Measurements from ENCODE around the gene B3GNT8.

DNA sequence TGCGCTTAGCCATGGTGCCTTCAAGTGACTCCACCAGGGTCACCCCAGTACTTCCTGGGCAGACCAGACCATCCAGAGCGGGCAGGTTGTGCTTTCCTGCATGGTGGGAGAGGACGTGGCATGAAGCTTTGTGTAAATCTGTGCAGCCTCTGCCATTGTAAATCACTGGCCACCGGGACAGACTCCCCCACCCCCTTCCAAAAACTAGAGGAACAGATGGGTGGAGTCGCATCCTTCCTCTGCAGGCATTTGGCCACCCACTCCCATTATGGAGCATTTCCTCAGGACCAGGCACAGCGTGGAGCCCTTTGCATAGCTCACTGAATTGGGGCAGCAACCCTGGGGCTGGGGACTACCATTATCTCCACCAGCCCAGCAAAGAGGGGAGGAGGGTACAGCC, 21.4 kb downstream of the B3GNT8 start:
- TF ChIP-seq, protein P1, sequence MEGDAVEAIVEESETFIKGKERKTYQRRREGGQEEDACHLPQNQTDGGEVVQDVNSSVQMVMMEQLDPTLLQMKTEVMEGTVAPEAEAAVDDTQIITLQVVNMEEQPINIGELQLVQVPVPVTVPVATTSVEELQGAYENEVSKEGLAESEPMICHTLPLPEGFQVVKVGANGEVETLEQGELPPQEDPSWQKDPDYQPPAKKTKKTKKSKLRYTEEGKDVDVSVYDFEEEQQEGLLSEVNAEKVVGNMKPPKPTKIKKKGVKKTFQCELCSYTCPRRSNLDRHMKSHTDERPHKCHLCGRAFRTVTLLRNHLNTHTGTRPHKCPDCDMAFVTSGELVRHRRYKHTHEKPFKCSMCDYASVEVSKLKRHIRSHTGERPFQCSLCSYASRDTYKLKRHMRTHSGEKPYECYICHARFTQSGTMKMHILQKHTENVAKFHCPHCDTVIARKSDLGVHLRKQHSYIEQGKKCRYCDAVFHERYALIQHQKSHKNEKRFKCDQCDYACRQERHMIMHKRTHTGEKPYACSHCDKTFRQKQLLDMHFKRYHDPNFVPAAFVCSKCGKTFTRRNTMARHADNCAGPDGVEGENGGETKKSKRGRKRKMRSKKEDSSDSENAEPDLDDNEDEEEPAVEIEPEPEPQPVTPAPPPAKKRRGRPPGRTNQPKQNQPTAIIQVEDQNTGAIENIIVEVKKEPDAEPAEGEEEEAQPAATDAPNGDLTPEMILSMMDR (IDR thresholded peaks at IDR 0.05) = no peak
- TF ChIP-seq POLR2A (IDR thresholded peaks at IDR 0.05) = no peak
